NB4 (cell line): ENCODE data around the gene MMP24.
"Not testable (repeated sequence)": the region's sequence is repeated elsewhere in the genome, so short reads cannot be mapped to it uniquely, and the experiment has no call there.

Experiments
- DNase-seq: peaks from one replicate; pipeline ENCODE4 v3.0.0; 2010; ENCODE audit warnings: low read depth
- H3K4me3 ChIP-seq: one replicate; pipeline ENCODE4 v1.5.1; 2011; ENCODE audit warnings: mild to moderate bottlenecking, low read depth, low read length, moderate library complexity
- CTCF ChIP-seq: IDR thresholded peaks from one replicate; pipeline ENCODE4 v1.5.1; 2012; ENCODE audit warnings: low read depth, low read length
- MAX ChIP-seq: IDR thresholded peaks from 2 replicates; pipeline ENCODE4 v1.6.1; 2011; ENCODE audit warnings: low read depth, low read length
- MYC ChIP-seq: IDR thresholded peaks from 2 replicates; pipeline ENCODE4 v1.6.1; 2011; ENCODE audit warnings: low read depth, low read length
- POLR2A ChIP-seq: IDR thresholded peaks from 2 replicates; pipeline ENCODE4 v1.6.1; 2011; ENCODE audit warnings: mild to moderate bottlenecking; ENCODE audit not compliant: insufficient read length; ENCODE audit errors: extremely low read depth

MMP24 gene

GRCh38 chr20:35253010-35253409 is 26.5 kb downstream of the MMP24 start:
- DNase-seq, result no peak
- TF ChIP-seq MYC (no peak), CTCF (no peak), MAX (no peak), POLR2A (no peak)
- H3K4me3 ChIP-seq, result no peak overlapping the region

- H3K4me3 ChIP-seq, result no peak overlapping the region
- TF ChIP-seq CTCF, result no peak
- TF ChIP-seq MAX, result no peak
- TF ChIP-seq MYC, result no peak
- no peak for TF ChIP-seq POLR2A
- no peak for DNase-seq
Observed at GRCh38 chr20:35254448-35254999, 28.0 kb downstream of the MMP24 start.

GRCh38 chr20:35257175-35257909 is 30.9 kb downstream of the MMP24 start:
- no peak for DNase-seq
- H3K4me3 ChIP-seq, result no peak overlapping the region
- TF ChIP-seq CTCF, result no peak
- no peak for TF ChIP-seq MYC
- TF ChIP-seq POLR2A, result no peak
- TF ChIP-seq MAX, result no peak

- TF ChIP-seq POLR2A, result no peak
- no peak for TF ChIP-seq MAX
- no peak for TF ChIP-seq CTCF
- TF ChIP-seq MYC, result no peak
- H3K4me3 ChIP-seq, result no peak overlapping the region
- no peak for DNase-seq
Observed at GRCh38 chr20:35260426-35260825, 33.9 kb downstream of the MMP24 start.

GRCh38 chr20:35262321-35262720 is 35.8 kb downstream of the MMP24 start:
- H3K4me3 ChIP-seq, DNase-seq: not testable (repeated sequence)

- H3K4me3 ChIP-seq, DNase-seq: not testable (repeated sequence)
Observed at GRCh38 chr20:35262731-35263531, 36.4 kb downstream of the MMP24 start.
